Omental fat pad (tissue), 4 donors: ENCODE results near the gene LTBP2. TPM values are rescaled to one million over a fixed set of nuclear protein-coding genes. Genes with fewer than 3 reads are reported as not detected.

Experiments used
- ATAC-seq: fragments of 150-250 bp; one replicate; pipeline ENCODE4 v1.9.1; 2016; ENCODE audit warnings: mild to moderate bottlenecking, moderate library complexity; ENCODE audit not compliant: low FRiP score
- DNase-seq: peaks from one replicate; pipeline ENCODE4 v3.0.0-alpha.2; 2019; ENCODE audit warnings: low spot score
- total RNA-seq, 4 donors: library from RNA; depleted of rRNA; stranded (reverse); fragments of >200 nt; gene quantifications; one replicate each; pipeline ENCODE4 v1.1.0, GENCODE V29; 2016
- TF ChIP-seq, protein P1 (sequence below), 3 donors: fragments of 450-650 bp; IDR thresholded peaks; one replicate each; pipeline ENCODE4 v1.5.1; 2016 to 2017; ENCODE audit warnings: antibody characterized with exemption in 3 of 3, mild to moderate bottlenecking in 3 of 3, moderate library complexity in 2 of 3

Gene LTBP2
- total RNA-seq, 4 donors from 2014 or later: 31.6 to 104 (median 72.3) TPM

DNA sequence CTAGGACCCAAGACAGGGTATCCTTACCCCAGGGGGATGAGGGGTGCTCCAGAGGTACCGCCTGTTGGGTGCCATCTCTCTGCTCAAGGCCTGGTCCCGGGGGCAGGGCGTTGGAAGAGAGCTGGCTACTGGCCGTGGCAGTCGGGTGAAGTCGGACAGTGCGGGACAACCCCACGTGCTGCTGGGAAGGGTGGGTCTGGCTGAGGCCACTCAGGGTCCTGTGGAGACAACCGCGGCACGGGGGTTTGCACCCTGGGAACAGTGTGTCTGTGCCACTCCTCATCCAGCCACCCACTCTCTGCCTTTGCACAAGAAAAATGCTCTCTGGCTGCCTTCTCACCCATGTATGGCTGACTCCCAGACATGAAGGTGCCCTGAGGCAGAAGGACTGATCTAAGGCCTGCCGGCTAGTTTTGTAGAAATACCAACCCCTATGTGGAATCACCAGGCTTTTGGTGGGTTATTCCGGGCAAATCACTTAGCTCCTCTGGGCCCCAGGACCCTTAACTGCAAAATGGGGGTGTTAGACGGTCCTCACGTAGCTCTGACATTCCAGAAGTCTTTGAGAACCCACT lies 56.5 kb downstream of the LTBP2 start:
- DNase-seq: no peak
- TF ChIP-seq, protein P1, sequence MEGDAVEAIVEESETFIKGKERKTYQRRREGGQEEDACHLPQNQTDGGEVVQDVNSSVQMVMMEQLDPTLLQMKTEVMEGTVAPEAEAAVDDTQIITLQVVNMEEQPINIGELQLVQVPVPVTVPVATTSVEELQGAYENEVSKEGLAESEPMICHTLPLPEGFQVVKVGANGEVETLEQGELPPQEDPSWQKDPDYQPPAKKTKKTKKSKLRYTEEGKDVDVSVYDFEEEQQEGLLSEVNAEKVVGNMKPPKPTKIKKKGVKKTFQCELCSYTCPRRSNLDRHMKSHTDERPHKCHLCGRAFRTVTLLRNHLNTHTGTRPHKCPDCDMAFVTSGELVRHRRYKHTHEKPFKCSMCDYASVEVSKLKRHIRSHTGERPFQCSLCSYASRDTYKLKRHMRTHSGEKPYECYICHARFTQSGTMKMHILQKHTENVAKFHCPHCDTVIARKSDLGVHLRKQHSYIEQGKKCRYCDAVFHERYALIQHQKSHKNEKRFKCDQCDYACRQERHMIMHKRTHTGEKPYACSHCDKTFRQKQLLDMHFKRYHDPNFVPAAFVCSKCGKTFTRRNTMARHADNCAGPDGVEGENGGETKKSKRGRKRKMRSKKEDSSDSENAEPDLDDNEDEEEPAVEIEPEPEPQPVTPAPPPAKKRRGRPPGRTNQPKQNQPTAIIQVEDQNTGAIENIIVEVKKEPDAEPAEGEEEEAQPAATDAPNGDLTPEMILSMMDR (IDR thresholded peaks at IDR 0.05): no peak
- ATAC-seq: no peak

DNA sequence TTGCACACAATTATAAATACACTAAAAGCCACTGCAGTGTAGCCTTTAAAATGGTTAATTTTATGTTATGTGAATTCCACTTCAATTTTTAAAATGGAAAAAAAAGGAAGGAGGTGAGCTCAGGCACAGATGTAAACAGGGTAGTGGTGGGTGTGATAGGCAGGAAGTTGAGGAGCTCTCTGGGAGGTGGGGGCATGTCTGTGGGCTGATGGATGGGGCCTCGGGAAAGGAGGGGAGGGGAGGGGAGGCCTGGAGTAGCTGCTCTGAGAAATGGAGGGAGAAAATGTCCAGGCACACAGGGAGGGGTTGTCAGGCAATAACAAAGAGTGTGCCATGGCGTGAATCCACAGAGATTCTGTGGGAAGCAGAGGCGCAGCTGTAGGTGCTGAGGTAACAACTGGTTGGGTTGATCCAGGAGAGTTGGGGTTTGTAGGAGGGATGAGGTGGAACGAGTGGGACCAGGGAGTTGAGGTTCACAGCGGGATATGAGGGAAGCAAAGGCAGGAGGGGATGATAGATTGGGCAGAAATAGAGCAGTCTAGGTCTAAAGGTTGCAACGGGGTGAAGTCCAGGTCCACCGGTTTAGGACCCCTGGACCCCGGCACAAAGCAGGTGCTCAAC lies 57.2 kb downstream of the LTBP2 start:
- DNase-seq: no peak
- ATAC-seq: no peak
- TF ChIP-seq, protein P1 (IDR thresholded peaks at IDR 0.05): no peak

DNA sequence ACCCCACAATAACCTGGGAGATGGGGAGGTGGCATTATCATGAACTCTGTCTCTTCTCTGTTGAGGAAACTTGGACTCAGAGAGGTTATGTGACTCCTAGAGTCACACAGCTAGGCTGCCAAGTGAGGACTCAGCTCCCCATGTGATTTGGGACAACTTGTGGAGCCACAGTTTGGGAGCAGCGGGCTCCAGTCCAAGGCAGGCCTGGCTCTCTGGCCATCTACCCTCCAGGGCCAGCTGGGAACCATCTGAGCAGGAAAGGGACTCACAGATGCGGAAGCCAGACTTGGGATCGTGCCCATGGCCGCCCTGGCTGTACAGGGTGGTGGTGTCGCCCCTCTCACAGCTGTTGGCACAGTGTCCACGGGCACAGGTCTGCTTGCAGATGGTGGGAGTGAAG lies 59.4 kb downstream of the LTBP2 start:
- ATAC-seq: no peak
- DNase-seq: no peak
- TF ChIP-seq, protein P1 (IDR thresholded peaks at IDR 0.05): no peak

DNA sequence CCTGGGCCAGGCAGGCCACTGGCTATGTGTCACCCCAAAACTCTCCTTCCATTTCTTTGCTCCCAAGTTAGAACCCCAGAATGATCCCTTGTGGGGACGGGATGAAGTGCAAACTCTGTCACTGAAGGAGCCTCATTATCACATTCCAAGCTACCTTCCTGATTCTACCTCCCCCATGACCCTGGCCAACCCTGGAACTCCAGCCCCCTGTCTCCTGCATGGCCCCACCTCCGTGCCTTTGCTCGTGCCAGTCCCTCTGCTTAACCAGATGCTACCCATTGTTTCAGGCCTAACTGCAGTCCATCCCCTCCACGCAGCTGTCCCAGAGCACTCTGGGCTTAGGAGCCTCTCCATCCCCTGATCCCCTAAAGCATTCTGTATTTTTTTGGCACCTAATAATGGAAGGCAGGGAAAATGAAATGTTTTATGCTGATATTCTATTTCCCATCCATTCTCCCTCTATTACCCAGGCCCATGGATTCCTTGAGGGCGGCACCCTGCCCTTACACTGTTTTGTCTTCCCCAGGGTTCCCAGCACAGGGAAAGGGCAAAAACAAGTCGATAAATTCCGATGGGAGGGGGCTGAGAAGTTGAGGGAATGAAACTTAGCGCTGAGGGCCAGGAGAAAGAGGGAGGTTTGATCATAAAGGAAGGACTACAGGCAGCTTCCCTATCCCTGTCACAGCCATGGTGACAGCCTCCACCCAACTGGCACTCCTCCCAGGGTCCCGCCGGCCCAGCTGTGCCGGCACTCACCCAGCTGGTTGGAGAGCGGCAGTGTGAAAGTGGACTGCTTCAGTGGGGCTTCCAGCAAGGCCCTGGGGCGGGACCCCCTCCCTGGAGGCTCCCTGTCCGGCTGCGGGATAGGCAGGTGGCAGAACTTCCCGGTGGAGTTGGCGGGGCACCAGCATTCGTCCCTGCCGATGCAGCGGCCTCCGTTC lies 60.3 kb downstream of the LTBP2 start:
- ATAC-seq (no peak), DNase-seq (no peak)
- TF ChIP-seq, protein P1 (IDR thresholded peaks at IDR 0.05): no peak

DNA sequence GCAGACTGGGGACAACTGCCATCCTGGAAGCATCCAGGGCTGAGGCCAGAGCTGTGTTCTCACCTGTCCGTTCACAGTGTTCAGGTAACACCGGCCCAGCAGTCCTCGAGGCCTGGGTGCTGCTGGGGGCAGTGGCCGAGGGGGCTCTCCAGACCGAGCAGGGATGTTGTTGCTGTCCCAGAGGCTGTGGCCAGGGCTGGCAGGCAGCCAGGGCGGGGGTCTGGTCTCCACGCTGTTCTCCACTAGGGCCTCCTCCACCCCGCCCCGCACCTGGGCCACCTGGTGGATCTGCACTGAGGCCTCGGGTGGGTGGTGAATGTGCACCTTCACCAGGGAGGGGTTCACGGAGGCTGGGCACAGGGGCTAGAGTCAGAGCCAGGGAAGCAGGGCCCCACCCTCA lies 61.0 kb downstream of the LTBP2 start:
- DNase-seq (no peak), ATAC-seq (no peak)

DNA sequence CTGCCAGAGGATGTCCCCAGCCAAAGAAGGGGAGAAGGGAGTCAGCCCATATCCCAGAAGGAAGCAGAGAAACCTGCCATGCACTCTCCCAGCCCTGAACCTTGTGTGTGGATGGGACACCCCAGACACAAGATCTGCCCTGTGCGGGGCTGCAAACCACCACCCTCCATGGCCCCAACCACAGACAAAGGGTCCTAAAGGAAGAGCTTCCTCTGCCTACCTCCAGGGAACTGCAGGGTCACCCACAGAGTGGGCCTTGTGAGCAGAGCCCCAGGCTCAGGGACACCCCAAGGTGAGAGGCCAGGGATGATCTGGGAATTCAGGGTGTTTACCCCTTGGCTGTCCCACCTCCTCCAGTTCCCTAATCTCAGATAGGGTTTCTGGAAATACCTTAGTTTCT lies 62.0 kb downstream of the LTBP2 start:
- TF ChIP-seq, protein P1 (IDR thresholded peaks at IDR 0.05): no peak
- no peak for ATAC-seq
- DNase-seq: no peak

More for the DNA sequence above, 61.0 kb downstream of the LTBP2 start:
- TF ChIP-seq, protein P1 (IDR thresholded peaks at IDR 0.05): no peak
